Stimulated activated naive B cell treated with anti-CD40 and anti-IgM and Interleukin-4, amounts not matched to agents 10 μg/mL and 1 μg/mL and 100 μg/mL, for 72 hours (primary cell): Measurements from ENCODE around the gene SLC8A1.
"Not testable (repeated sequence)": the region's sequence is repeated elsewhere in the genome, so short reads cannot be mapped to it uniquely, and the experiment has no call there.

Experiments used
- ATAC-seq, 2 donors: fragments of 150-1000 bp; cut with Tn5 transposase; replicated peaks; 2 replicates each; pipeline ENCODE4 v1.10.0; 2021; ENCODE audit warnings: moderate library complexity in 1 of 2
- DNase-seq: peaks from one replicate; pipeline ENCODE4 v3.0.0; 2021
- H3K27ac Mint-ChIP-seq: one replicate; pipeline ENCODE4 v1.8.0; 2022; ENCODE audit warnings: mild to moderate bottlenecking, mixed read lengths
- H3K27me3 Mint-ChIP-seq, 2 donors: one replicate each; pipeline ENCODE4 v1.8.0; 2022; ENCODE audit warnings: mixed read lengths in 2 of 2
- H3K36me3 Mint-ChIP-seq, 2 donors: one replicate each; pipeline ENCODE4 v1.8.0; 2022; ENCODE audit warnings: mixed read lengths in 2 of 2, mild to moderate bottlenecking in 1 of 2
- H3K4me1 Mint-ChIP-seq, 2 donors: one replicate each; pipeline ENCODE4 v1.8.0; 2022; ENCODE audit warnings: mixed read lengths in 2 of 2, mild to moderate bottlenecking in 1 of 2
- H3K4me3 Mint-ChIP-seq, 2 donors: one replicate each; pipeline ENCODE4 v1.8.0; 2022; ENCODE audit warnings: mild to moderate bottlenecking in 2 of 2, mixed read lengths in 2 of 2, moderate library complexity in 1 of 2
- H3K9me3 Mint-ChIP-seq, 2 donors: one replicate each; pipeline ENCODE4 v1.8.0; 2022; ENCODE audit warnings: mixed read lengths in 2 of 2, mild to moderate bottlenecking in 1 of 2

Gene SLC8A1

DNA sequence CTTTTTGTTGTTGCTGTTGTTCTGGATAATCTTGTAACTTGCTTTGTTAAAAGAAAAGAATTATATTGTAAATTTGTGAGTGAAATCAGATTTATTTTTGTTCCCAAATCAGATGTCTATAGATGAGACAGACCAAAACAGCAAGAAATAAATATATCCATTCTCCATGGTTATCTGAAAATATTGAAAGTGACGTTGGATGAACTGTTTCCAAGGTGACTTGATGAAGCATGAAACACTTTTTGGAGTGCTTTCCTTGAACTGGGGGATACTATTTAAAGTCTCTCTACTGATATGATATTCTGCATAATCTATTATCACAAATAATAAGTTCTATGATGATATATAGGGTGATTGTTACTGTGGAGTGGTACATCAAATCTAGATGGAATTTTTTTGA is 357.4 kb downstream of the SLC8A1 start:
- Mint-ChIP-seq H3K27ac (no peak overlapping the region), H3K9me3 (no peaks in the 10 kb centered on the region), H3K27me3 (no peaks in the 10 kb centered on the region), H3K4me1 (no peaks in the 10 kb centered on the region), H3K4me3 (no peak overlapping the region), H3K36me3 (no peaks in the 10 kb centered on the region)
- DNase-seq, result no peak
- ATAC-seq, result no peak

GRCh38 chr2:40093021-40093675 is 358.7 kb downstream of the SLC8A1 start:
- Mint-ChIP-seq H3K4me1 (no peaks in the 10 kb centered on the region), H3K36me3 (no peaks in the 10 kb centered on the region), H3K9me3 (no peaks in the 10 kb centered on the region), H3K27me3 (no peaks in the 10 kb centered on the region), H3K4me3 (no peak overlapping the region), H3K27ac (no peak overlapping the region)
- DNase-seq (no peak), ATAC-seq (no peak)

- Mint-ChIP-seq H3K4me1 (peaks cover 0 to 8% of the 10 kb centered on the region in 2 donors), H3K27me3 (no peaks in the 10 kb centered on the region), H3K36me3 (no peaks in the 10 kb centered on the region), H3K9me3 (no peaks in the 10 kb centered on the region), H3K27ac (no peak overlapping the region), H3K4me3 (no peak overlapping the region)
- DNase-seq (no peak), ATAC-seq (no peak)
Observed at GRCh38 chr2:40090044-40090443, 361.8 kb downstream of the SLC8A1 start.

- Mint-ChIP-seq H3K27ac (no peak overlapping the region), H3K4me1 (peaks cover 0 to 9% of the 10 kb centered on the region in 2 donors), H3K4me3 (no peak overlapping the region), H3K36me3 (no peaks in the 10 kb centered on the region), H3K9me3 (peaks cover 0 to 4% of the 10 kb centered on the region in 2 donors), H3K27me3 (no peaks in the 10 kb centered on the region)
- ATAC-seq, result no peak
- DNase-seq, result no peak
Observed at GRCh38 chr2:40087927-40088326, 364.0 kb downstream of the SLC8A1 start.

DNA sequence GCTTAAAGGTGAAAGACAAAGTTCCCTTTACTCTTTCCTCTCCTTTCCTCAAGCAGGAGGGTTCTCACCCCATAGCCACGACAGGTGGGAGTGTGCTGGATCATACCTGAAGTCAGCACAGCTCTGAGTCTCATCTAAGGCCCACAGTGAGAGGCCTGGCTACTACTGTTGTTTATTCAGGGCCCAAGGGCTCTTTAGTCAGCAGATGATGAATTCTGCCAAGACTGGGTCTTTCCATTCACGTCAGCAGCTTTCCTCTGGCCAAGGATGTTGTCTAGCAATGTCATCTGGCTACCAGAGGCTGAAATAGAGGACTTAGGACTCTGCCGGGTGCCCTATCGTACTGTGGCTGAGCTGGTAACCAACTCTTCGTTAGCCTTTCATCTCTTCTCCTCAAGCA is 364.5 kb downstream of the SLC8A1 start:
- no peak overlapping the region for H3K27ac Mint-ChIP-seq
- DNase-seq (no peak), ATAC-seq (no peak)
- H3K9me3 Mint-ChIP-seq, result peaks cover 0 to 4% of the 10 kb centered on the region in 2 donors
- H3K4me1 Mint-ChIP-seq, result peaks cover 0 to 9% of the 10 kb centered on the region in 2 donors
- H3K27me3 Mint-ChIP-seq, result no peaks in the 10 kb centered on the region
- no peak overlapping the region for H3K4me3 Mint-ChIP-seq
- no peaks in the 10 kb centered on the region for H3K36me3 Mint-ChIP-seq

DNA sequence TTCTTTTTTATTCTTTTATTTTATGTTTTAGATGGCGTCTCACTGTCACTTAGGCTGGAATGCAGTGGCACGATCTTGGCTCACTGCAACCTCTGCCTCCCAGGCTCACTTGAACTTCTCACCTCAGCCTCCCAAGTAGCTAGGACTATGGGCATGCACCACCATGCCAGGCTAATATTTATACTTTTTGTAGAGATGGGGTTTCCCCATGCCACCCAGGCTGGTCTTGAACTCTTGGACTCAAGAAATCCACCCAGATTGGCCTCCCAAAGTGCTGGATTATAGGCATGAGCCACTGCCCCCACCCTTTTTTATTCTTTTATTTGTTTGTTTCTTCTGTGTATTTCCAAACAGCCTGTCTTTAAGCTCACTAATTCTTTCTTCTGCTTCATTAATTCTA is 366.1 kb downstream of the SLC8A1 start:
- Mint-ChIP-seq H3K9me3 (peaks cover 0 to 4% of the 10 kb centered on the region in 2 donors), H3K4me3 (no peak overlapping the region), H3K27ac (no peak overlapping the region), H3K36me3 (no peaks in the 10 kb centered on the region), H3K4me1 (peaks cover 0 to 9% of the 10 kb centered on the region in 2 donors), H3K27me3 (no peaks in the 10 kb centered on the region)
- DNase-seq, result no peak
- ATAC-seq, result no peak

- not testable (repeated sequence) for H3K36me3 Mint-ChIP-seq, H3K4me3 Mint-ChIP-seq, DNase-seq, H3K27ac Mint-ChIP-seq, ATAC-seq, H3K27me3 Mint-ChIP-seq
- peaks cover 2 to 12% of the 10 kb centered on the region in 2 donors for H3K4me1 Mint-ChIP-seq
- peaks cover 8 to 14% of the 10 kb centered on the region in 2 donors for H3K9me3 Mint-ChIP-seq
Observed at GRCh38 chr2:40073336-40073735, 378.6 kb downstream of the SLC8A1 start.

DNA sequence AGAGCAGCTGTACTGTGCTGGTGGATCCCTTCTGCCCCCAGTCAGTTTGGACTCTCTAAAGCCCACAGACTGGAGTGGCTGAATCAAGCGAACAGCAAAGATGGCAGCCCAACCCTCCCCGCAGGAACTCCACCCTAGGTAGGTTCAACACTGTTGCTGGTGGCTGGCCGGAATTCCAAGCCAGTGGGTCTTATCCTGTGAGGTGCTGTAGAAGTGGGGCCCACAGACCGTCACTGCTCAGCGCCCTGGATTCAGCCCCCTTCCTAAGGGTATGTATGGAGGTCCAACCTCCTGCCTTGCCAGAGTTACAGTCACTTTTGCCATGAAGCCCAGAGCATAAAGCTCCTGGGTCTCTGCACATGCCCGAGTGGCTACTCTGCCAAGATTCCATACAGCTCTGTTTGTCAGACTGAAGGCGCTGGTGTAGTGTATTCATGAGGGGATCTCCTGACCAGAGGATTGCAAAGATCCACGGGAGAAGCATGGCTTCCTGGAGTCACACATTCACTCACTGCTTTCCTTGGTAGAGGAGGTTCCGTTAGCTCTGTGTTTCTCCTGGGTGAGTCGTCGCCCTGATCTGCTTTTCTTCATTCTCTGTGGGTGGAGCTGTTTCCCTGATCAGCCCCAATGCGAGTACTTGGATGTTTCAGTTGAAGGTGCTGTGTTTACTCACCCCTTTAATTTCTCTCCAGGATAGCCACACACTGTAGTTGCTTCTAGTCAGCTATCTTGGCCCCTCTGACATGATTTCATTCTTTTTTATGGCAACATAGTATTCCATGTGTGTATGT is 379.3 kb downstream of the SLC8A1 start:
- H3K4me1 Mint-ChIP-seq, result peaks cover 2 to 12% of the 10 kb centered on the region in 2 donors
- H3K27me3 Mint-ChIP-seq, result peaks cover 0 to 3% of the 10 kb centered on the region in 2 donors
- DNase-seq (no peak), ATAC-seq (no peak)
- peaks cover 8 to 14% of the 10 kb centered on the region in 2 donors for H3K9me3 Mint-ChIP-seq
- H3K4me3 Mint-ChIP-seq, result no peak overlapping the region
- no peak overlapping the region for H3K27ac Mint-ChIP-seq
- no peaks in the 10 kb centered on the region for H3K36me3 Mint-ChIP-seq

DNA sequence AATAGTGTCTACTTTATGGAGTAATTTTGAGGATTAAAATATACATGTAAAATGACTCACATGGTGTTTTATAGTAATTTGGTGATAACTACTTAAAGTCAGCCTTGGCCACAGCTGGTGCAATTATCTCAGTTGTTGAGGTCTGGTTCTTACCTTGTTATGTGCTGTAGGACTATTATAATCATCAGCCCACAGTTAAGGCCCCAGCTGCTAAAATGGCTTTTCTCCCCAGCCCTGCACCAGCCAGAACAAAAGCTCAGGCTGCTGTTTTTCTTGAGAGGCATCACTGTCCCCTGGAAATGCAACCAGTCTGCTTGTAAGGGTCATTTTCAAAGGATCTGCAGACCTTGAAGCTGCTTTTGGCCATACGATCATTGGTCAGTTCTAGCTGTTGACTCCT is 389.5 kb downstream of the SLC8A1 start:
- no peak overlapping the region for H3K4me3 Mint-ChIP-seq
- peaks cover 0 to 3% of the 10 kb centered on the region in 2 donors for H3K36me3 Mint-ChIP-seq
- H3K4me1 Mint-ChIP-seq, result no peaks in the 10 kb centered on the region
- peaks cover 8 to 18% of the 10 kb centered on the region in 2 donors for H3K9me3 Mint-ChIP-seq
- DNase-seq (no peak), ATAC-seq (no peak)
- no peaks in the 10 kb centered on the region for H3K27me3 Mint-ChIP-seq
- no peak overlapping the region for H3K27ac Mint-ChIP-seq

GRCh38 chr2:40049781-40050180 is 402.1 kb downstream of the SLC8A1 start:
- peaks cover 3 to 5% of the 10 kb centered on the region in 2 donors for H3K27me3 Mint-ChIP-seq
- no peaks in the 10 kb centered on the region for H3K36me3 Mint-ChIP-seq
- H3K27ac Mint-ChIP-seq, result no peak overlapping the region
- ATAC-seq (no peak), DNase-seq (no peak)
- H3K4me3 Mint-ChIP-seq, result no peak overlapping the region
- no peaks in the 10 kb centered on the region for H3K9me3 Mint-ChIP-seq
- H3K4me1 Mint-ChIP-seq, result no peaks in the 10 kb centered on the region

- Mint-ChIP-seq H3K36me3 (no peaks in the 10 kb centered on the region), H3K27me3 (peaks cover 3 to 5% of the 10 kb centered on the region in 2 donors)
- no peak for ATAC-seq
Observed at GRCh38 chr2:40048506-40048905, 403.4 kb downstream of the SLC8A1 start.

DNA sequence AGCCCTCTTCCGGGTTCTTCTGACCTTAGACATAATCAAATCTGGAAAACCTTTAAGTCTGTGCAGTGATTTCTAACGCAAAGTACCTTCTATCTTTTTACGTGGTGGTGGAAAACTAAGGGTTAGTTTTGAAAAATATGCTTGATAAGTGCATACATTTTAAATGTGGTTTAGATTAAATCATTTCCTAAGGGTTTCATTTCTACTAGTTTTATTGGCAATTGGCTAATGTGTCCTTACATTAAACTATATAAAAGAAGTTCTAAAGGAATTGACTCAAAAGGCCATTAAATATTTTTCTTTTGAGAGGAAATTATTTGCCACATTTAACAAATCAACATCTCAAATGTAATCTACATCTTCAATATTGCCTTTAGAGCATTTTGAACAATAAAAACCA is 404.5 kb downstream of the SLC8A1 start:
- H3K36me3 Mint-ChIP-seq, result no peaks in the 10 kb centered on the region

More at GRCh38 chr2:40048506-40048905, 403.4 kb downstream of the SLC8A1 start:
- Mint-ChIP-seq H3K4me3 (no peak overlapping the region), H3K4me1 (no peaks in the 10 kb centered on the region), H3K27ac (no peak overlapping the region), H3K9me3 (no peaks in the 10 kb centered on the region)
- DNase-seq, result no peak

More for the DNA sequence above, 404.5 kb downstream of the SLC8A1 start:
- ATAC-seq (no peak), DNase-seq (no peak)
- Mint-ChIP-seq H3K4me3 (no peak overlapping the region), H3K4me1 (no peaks in the 10 kb centered on the region), H3K27ac (no peak overlapping the region), H3K9me3 (no peaks in the 10 kb centered on the region), H3K27me3 (peaks cover 3 to 5% of the 10 kb centered on the region in 2 donors)
